Muscle layer of duodenum (tissue), 2 donors: ENCODE measurements around the gene DOC2A.
"Not testable (repeated sequence)": the region's sequence is repeated elsewhere in the genome, so short reads cannot be mapped to it uniquely, and the experiment has no call there.

Experiments
- H3K27ac ChIP-seq: one replicate; pipeline ENCODE4 v1.7.0; 2013; ENCODE audit warnings: mild to moderate bottlenecking, low read length
- H3K27me3 ChIP-seq: one replicate; pipeline ENCODE4 v1.7.0; 2013; ENCODE audit warnings: low read depth, mild to moderate bottlenecking, control low read depth, low read length
- H3K36me3 ChIP-seq, 2 donors: one replicate each; pipeline ENCODE4 v1.7.0; 2013; ENCODE audit warnings: low read length in 2 of 2, control low read depth in 1 of 2, mild to moderate bottlenecking in 1 of 2; ENCODE audit not compliant: insufficient read depth in 2 of 2, control insufficient read depth in 1 of 2
- H3K4me1 ChIP-seq, 2 donors: one replicate each; pipeline ENCODE4 v1.7.0; 2013; ENCODE audit warnings: low read length in 2 of 2, mild to moderate bottlenecking in 2 of 2, control low read depth in 1 of 2, moderate library complexity in 1 of 2; ENCODE audit not compliant: insufficient read depth in 2 of 2, control insufficient read depth in 1 of 2
- H3K4me3 ChIP-seq, 2 donors: one replicate each; pipeline ENCODE4 v1.7.0; 2013; ENCODE audit warnings: low read length in 2 of 2, low read depth in 1 of 2, mild to moderate bottlenecking in 1 of 2
- H3K9me3 ChIP-seq, 2 donors: one replicate each; pipeline ENCODE4 v1.7.0; 2013; ENCODE audit warnings: low read length in 2 of 2, control low read depth in 1 of 2, mild to moderate bottlenecking in 1 of 2; ENCODE audit not compliant: control insufficient read depth in 1 of 2
- donor health status: healthy.

Gene DOC2A

DNA sequence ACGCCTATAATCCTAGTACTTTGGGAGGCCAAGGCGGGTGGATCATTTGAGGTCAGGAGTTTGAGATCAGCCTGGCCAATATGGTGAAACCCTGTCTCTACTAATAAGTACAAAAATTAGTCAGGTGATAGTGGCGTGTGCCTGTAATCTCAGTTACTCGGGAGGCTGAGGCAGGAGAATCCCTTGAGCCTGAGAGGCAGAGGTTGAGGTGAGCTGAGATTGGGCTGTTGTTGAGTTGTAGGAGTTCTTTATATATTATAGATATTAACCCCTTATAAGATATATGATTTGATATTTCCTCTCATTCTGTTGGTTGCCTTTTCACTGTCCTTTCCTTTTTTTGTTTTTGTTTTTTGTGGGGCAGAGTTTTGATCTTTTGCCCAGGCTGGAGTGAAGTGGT lies 51.0 kb downstream of the DOC2A start:
- H3K27me3 ChIP-seq, H3K4me3 ChIP-seq, H3K36me3 ChIP-seq, H3K27ac ChIP-seq, H3K9me3 ChIP-seq: not testable (repeated sequence)
- H3K4me1 ChIP-seq: peaks cover 7 to 12% of the 10 kb centered on the region in 2 donors

DNA sequence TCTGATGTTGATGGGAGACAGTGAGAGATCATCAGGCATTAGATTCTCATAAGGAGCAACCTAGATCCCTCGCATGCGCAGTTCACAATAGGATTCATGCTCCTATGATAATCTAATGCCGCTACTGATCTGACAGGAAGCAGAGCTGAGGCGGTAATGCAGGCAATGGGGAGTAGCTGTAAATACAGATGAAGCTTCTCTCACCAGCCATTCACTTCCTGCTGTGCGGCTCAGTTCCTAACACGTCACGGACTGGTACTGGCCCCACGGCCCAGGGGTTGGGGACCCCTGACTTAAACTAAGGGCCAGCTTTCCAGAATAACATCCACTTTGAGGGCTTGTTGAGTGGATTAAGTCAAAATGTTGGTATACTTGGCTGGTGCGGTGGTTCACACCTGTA lies 51.5 kb downstream of the DOC2A start:
- H3K9me3 ChIP-seq: no peaks in the 10 kb centered on the region
- H3K36me3 ChIP-seq: no peaks in the 10 kb centered on the region

DNA sequence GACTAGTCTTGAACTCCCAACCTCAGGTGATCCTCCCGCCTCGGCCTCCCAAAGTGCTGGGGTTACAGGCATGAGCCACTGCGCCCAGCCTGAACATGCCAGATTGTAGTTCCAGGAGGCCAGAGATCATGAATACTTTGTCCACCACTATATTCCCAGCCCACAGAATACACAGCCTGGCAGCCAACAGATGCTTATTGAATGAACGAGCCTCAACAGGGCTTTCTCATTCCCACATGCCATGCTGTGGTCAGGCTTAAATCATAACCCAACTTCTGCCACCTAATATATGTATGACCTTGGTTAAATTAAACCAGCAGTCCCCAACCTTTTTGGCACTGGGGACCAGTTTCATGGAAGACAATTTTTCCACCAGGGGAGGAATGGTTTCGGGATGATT lies 52.1 kb downstream of the DOC2A start:
- H3K36me3 ChIP-seq: no peaks in the 10 kb centered on the region
- no peaks in the 10 kb centered on the region for H3K9me3 ChIP-seq
- H3K4me1 ChIP-seq: peaks cover 7 to 12% of the 10 kb centered on the region in 2 donors
- no peak overlapping the region for H3K4me3 ChIP-seq
- H3K27ac ChIP-seq: no peak overlapping the region
- H3K27me3 ChIP-seq: no peaks in the 10 kb centered on the region

More for the DNA sequence above, 51.5 kb downstream of the DOC2A start:
- H3K4me1 ChIP-seq: peaks cover 7 to 12% of the 10 kb centered on the region in 2 donors
- H3K27me3 ChIP-seq: no peaks in the 10 kb centered on the region
- H3K4me3 ChIP-seq: no peak overlapping the region
- H3K27ac ChIP-seq: no peak overlapping the region
